ENCODE data around the gene PRIMPOL.

GRCh38 chr4:184664445-184665210, 15.1 kb downstream of the PRIMPOL start:
- no peak for TF ChIP-seq POLR2A (IDR thresholded peaks at IDR 0.05; ENCODE audit: low read depth, low read length)
- no peak for TF ChIP-seq POLR2AphosphoS5 (IDR thresholded peaks at IDR 0.05; ENCODE audit: low read depth, low read length)
